Small intestine (tissue), 7 donors: ENCODE data around the gene STARD8. TPM values are rescaled to one million over a fixed set of nuclear protein-coding genes. Genes with fewer than 3 reads are reported as not detected.
"Not testable (repeated sequence)": the region's sequence is repeated elsewhere in the genome, so short reads cannot be mapped to it uniquely, and the experiment has no call there.

Experiments used
- DNase-seq, 2 donors: peaks; one replicate each; pipeline versions ENCODE4 v3.0.0 to v3.0.0-alpha.2; 2013
- FAIRE-seq: peaks from 2 replicates; lab custom pipeline; 2012; peaks lifted over from hg19 to GRCh38; lab: Jason Lieb, UNC
- H3K27ac ChIP-seq, 3 donors: one replicate each; pipeline ENCODE4 v1.5.1; 2013; ENCODE audit warnings: low read length in 2 of 3, mild to moderate bottlenecking in 2 of 3, control low read depth in 1 of 3, inconsistent platforms in 1 of 3, low read depth in 1 of 3, moderate library complexity in 1 of 3
- H3K27me3 ChIP-seq, 3 donors: one replicate each; pipeline ENCODE4 v1.6.1; 2013; ENCODE audit warnings: low read length in 3 of 3, inconsistent platforms in 1 of 3; ENCODE audit not compliant: control insufficient read depth in 3 of 3, insufficient read depth in 3 of 3
- H3K36me3 ChIP-seq, 3 donors: one replicate each; pipeline ENCODE4 v1.6.1; 2013; ENCODE audit warnings: low read length in 3 of 3, inconsistent platforms in 1 of 3, low read depth in 1 of 3, mild to moderate bottlenecking in 1 of 3, moderate library complexity in 1 of 3; ENCODE audit not compliant: control insufficient read depth in 3 of 3, insufficient read depth in 2 of 3
- H3K4me1 ChIP-seq, 3 donors: one replicate each; pipeline ENCODE4 v1.6.1; 2013; ENCODE audit warnings: low read length in 2 of 3, inconsistent platforms in 1 of 3, low read depth in 1 of 3, mild to moderate bottlenecking in 1 of 3, moderate library complexity in 1 of 3; ENCODE audit not compliant: control insufficient read depth in 3 of 3, insufficient read depth in 2 of 3
- H3K4me3 ChIP-seq, 3 donors: one replicate each; pipeline ENCODE4 v1.5.1; 2013; ENCODE audit warnings: low read length in 3 of 3, control low read depth in 1 of 3, inconsistent platforms in 1 of 3, low read depth in 1 of 3, mild to moderate bottlenecking in 1 of 3, moderate library complexity in 1 of 3
- H3K9me3 ChIP-seq, 2 donors: one replicate each; pipeline ENCODE4 v1.6.1; 2013; ENCODE audit warnings: low read depth in 1 of 2, low read length in 1 of 2; ENCODE audit not compliant: control insufficient read depth in 2 of 2, insufficient read depth in 1 of 2
- WGBS, 3 donors: extraction: QIAGEN DNeasy Blood & Tissue Kit; methylation state at CpG; one replicate each; pipeline ENCODE4 v1.1.7; 2013; 5-methylcytosine and 5-hydroxymethylcytosine counted together
- polyA plus RNA-seq, 4 donors: library from polyadenylated mRNA; stranded (reverse) in 3 of 4; unstranded in 1 of 4; fragments of 200-250 nt in 3 of 4; fragments of 120-200 nt in 1 of 4; gene quantifications; one replicate each; pipeline versions ENCODE4 v1.2.1 to v1.2.3, GENCODE V29; 2013
- donor health status: healthy with polysubstance abuse.
- donor health status: control.
- donor health status: control.
- donor health status: Bipolar disorder and iron deficiency.
- donor health status: healthy.

Gene STARD8
- polyA plus RNA-seq, 4 donors, result 0.67 to 5.6 (median 1.5) TPM

DNA sequence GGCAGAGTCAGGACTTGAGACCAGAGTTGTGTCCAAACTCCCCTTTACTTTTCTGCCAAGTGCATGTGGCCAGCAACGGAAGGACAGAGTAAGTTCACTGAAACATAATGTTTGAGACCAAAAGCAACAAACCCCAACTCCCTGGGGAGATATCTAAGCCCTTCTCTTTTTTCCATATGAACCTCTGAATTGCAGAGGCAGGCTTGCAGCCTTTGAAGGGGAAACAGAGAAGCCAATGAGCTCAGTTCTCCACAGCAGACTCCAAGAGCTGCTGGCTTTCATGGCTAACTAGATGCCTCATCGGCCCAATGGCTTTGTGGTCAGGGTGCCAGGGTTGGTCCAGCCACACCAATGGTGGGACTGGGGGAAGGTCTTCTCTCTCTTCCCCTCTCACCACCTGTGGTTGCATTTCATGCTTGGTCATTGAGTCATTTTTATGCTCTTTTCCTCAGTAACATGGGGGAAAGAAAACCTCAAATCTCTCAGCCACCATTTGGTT lies 34.0 kb downstream of the STARD8 start:
- peaks cover 0 to 5% (median 0%) of the 10 kb centered on the region in 3 donors for H3K27me3 ChIP-seq
- 59 to 72% (median 71%) methylated on average over 2 of the region's 2 CpGs for WGBS, 3 donors
- H3K4me3 ChIP-seq, result no peak overlapping the region
- H3K4me1 ChIP-seq, result no peaks in the 10 kb centered on the region
- DNase-seq (no peak), FAIRE-seq (no peak)
- no peaks in the 10 kb centered on the region for H3K9me3 ChIP-seq
- H3K36me3 ChIP-seq, result no peaks in the 10 kb centered on the region
- H3K27ac ChIP-seq, result no peak overlapping the region

DNA sequence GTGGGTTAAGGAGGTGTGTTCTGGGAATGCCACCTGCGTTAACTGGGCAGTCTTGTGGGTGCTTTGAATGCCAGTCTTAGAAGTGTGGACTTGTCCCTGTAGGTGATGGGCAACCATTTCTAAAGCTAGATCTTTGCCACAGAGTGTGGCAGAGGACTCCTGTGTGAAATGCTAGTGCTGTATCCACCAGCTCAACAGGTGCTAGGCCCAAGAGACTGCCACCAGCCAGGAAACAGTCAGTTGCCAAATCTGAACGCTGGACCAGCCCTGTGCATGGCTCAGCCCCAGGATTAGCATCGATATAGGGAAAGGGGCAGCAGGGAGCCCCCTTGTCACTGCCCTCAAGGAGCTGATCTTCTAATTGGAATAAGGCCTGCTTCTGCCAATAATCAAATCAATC lies 35.3 kb downstream of the STARD8 start:
- no peak for FAIRE-seq
- Histone ChIP-seq H3K27me3 (peaks cover 0 to 9% (median 0%) of the 10 kb centered on the region in 3 donors), H3K4me1 (no peaks in the 10 kb centered on the region), H3K27ac (no peak overlapping the region), H3K36me3 (no peaks in the 10 kb centered on the region), H3K4me3 (no peak overlapping the region), H3K9me3 (no peaks in the 10 kb centered on the region)
- WGBS, 3 donors, result 73 to 89% (median 88%) methylated on average over 3 of the region's 3 CpGs
- no peak for DNase-seq

DNA sequence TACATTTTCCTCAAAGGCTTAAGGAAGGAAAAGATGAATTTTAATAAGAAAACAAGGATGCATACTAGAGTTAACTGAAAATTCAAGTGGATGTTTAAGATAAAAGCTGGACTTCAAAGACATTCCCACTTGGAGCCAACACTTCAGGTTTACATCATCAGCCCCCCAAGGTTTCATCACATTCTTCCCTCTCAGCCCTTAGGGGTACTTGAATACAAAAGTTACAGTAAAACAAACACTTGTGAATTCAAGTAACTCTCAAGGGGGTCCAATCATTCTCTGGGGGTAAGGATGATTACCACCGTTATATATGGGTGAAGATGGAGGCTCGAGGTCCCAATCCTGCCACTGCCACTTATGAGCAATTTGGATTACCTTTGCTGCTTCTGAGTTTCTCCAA lies 36.1 kb downstream of the STARD8 start:
- 82 to 89% (median 87%) methylated on average over 2 of the region's 2 CpGs for WGBS, 3 donors
- no peaks in the 10 kb centered on the region for H3K9me3 ChIP-seq
- DNase-seq (no peak), FAIRE-seq (no peak)
- no peaks in the 10 kb centered on the region for H3K4me1 ChIP-seq
- peaks cover 0 to 9% (median 0%) of the 10 kb centered on the region in 3 donors for H3K27me3 ChIP-seq
- no peak overlapping the region for H3K27ac ChIP-seq
- H3K4me3 ChIP-seq, result no peak overlapping the region
- H3K36me3 ChIP-seq, result no peaks in the 10 kb centered on the region

DNA sequence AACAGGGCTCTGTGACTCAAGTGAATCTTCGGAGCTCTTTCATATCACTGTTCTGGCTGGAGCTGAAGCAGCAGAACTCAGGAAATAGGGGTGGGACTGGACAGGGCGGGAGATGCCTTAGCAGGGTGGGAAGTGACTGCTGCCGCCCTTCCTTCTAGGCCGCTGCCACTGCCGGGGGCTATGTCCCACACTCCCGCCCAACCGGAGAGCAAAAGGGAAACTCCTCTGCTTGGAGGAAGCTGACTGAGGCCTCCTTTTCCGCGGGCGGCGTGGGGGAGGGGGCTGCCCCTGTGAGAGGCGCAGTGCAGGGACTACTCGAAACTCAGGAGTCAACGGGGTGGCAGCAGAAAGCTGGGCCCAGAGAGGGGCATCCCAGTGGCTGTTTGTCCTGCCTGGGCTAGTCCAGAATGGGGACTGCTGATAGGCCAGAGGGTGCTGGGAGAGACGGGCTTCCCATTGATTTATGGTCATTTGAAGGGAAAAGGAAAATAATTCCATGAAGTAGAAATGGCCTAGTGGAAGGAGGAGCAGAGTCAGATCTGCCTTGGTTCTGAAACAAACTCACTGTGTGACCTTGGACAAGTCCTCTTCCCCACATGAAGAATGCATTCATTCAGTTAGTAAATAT lies 36.9 kb downstream of the STARD8 start:
- no peaks in the 10 kb centered on the region for H3K9me3 ChIP-seq
- H3K4me3 ChIP-seq, result no peak overlapping the region
- H3K36me3 ChIP-seq, result no peaks in the 10 kb centered on the region
- FAIRE-seq, result no peak
- H3K4me1 ChIP-seq, result no peaks in the 10 kb centered on the region
- 43 to 74% (median 53%) methylated on average over 15 of the region's 15 CpGs for WGBS, 3 donors
- H3K27ac ChIP-seq, result no peak overlapping the region
- peaks cover 0 to 9% (median 0%) of the 10 kb centered on the region in 3 donors for H3K27me3 ChIP-seq
- no peak for DNase-seq

DNA sequence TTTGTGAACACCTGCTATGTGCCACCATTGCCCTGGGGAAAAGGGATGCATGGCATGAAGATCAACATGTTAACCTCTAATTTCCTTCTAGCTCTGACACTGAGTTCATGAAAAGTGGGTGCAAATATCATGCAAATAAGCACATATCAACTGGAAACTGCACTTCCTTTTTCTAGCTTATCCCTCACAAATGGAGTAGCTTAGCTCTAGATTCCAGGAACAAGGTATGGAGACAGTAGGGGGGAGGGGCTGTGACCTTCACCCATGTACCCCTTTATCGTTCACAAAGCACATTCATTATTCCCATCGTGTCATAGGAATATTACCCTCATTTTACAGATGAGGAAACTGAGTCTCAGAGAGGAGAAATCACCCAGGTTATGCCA lies 37.4 kb downstream of the STARD8 start:
- no peak for DNase-seq
- H3K4me1 ChIP-seq, result no peaks in the 10 kb centered on the region
- H3K27me3 ChIP-seq, result peaks cover 0 to 9% (median 0%) of the 10 kb centered on the region in 3 donors
- H3K9me3 ChIP-seq, result no peaks in the 10 kb centered on the region
- no peak for FAIRE-seq
- H3K4me3 ChIP-seq, result no peak overlapping the region
- WGBS, 3 donors, result 76 to 86% (median 84%) methylated on average over 2 of the region's 2 CpGs
- no peaks in the 10 kb centered on the region for H3K36me3 ChIP-seq
- H3K27ac ChIP-seq, result no peak overlapping the region

DNA sequence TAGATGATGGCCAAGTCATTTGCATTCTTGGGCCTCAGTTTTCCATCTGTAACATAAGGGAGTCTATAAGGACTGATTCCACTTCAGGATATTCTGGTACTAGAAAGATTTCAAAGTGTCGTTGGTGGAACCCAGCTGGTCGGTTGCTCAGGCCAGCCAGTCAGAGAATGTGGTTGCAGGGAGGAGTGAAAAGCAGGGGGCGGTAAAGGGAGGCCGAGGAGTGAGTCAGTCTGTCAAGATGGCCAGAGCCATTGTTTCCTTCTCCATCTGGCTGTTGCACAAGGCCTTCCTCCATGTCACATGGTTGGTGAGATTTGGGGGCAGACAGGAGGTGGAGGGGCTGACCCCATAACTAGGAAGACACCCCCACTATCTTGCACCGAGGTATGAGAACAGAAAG lies 38.2 kb downstream of the STARD8 start:
- Histone ChIP-seq H3K27me3 (peaks cover 0 to 9% (median 0%) of the 10 kb centered on the region in 3 donors), H3K9me3 (no peaks in the 10 kb centered on the region), H3K4me3 (peak overlapping the region in 1 of 3 donors; percentile 7), H3K36me3 (no peaks in the 10 kb centered on the region), H3K4me1 (no peaks in the 10 kb centered on the region), H3K27ac (peak overlapping the region in 1 of 3 donors; percentile 65)
- 44 to 79% (median 66%) methylated on average over 5 of the region's 5 CpGs for WGBS, 3 donors
- DNase-seq (no peak), FAIRE-seq (no peak)

DNA sequence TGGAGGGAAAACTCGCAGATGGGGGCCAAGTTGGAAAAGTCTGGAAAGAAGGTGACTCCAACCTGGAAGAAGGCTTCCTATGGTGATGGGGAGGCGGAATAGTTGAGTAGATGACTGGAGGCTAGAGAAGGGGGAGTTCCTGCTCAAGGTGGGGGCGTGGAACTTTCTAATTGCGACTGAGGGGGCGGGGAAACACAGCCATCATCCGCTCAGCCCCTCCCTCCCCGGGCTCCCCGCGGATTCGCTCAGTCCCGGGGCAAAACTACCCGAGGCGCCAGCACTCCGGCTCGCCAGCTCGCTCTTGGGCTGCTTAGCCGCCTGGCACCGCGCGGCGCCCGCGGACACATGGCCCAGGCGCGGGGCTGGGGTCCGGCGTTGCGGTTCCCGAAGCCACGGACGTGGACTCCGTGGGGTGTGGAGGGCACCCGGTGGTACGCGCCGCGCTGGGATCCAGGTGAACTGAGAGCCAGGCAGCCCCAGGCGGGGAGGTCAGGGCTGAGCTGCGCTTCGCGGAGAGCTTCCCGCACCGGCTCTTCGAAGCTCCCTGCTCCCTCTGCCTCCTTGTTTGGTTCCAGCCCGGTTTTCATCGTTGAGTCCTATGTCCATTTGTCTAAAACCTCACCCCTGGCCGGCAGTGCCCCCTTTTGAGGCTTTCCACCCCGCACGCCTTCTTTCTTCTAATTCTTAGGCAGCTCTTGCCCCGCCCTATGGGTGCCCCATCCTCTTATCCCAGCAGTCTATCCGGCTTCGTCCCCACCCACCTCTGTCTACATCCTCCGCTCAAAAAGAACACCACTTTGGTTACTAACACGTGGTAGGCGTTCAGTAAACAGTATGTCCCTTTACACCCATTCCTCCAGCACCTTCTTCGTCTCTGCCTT lies 38.9 kb downstream of the STARD8 start:
- peak overlapping the region in 1 of 3 donors; percentile 7 for H3K4me3 ChIP-seq
- H3K4me1 ChIP-seq, result no peaks in the 10 kb centered on the region
- FAIRE-seq (no peak), DNase-seq (peak in 1 of 2 donors; percentile 22)
- 5 to 45% (median 17%) methylated on average over 26 to 56 of the region's 56 CpGs for WGBS, 3 donors
- peak overlapping the region in 1 of 3 donors; percentile 65 for H3K27ac ChIP-seq
- H3K27me3 ChIP-seq, result peaks cover 0 to 9% (median 0%) of the 10 kb centered on the region in 3 donors
- H3K9me3 ChIP-seq, result no peaks in the 10 kb centered on the region
- no peaks in the 10 kb centered on the region for H3K36me3 ChIP-seq

DNA sequence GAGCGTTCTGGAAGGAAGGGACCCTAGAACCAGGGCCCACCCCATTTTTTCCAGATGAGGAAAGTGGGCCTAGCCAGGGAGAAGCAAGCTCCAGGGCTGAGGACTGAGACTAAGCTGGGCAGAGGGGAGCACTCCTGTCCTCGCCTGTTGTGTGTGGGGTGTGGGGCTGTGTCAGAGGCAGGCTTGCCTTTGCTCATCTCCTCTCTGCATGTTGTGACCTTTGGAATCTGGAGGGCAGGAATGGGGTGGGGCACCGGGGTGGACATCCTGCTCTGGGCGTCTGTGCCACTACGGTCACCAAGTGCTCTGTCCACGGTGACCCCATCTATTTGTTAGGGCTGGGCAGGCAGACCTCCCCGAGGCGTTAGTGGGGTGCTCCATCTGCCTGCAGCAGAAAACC lies 41.5 kb downstream of the STARD8 start:
- not testable (repeated sequence) for FAIRE-seq, DNase-seq, H3K9me3 ChIP-seq, H3K4me3 ChIP-seq, H3K27ac ChIP-seq, H3K4me1 ChIP-seq, H3K36me3 ChIP-seq
- peaks cover 0 to 13% (median 0%) of the 10 kb centered on the region in 3 donors for H3K27me3 ChIP-seq
- 33 to 86% (median 74%) methylated on average over 1 to 5 of the region's 8 CpGs for WGBS, 3 donors
